GM12878 (cell line): Measurements from ENCODE around the gene PAN3. TPM values are rescaled to one million over a fixed set of nuclear protein-coding genes. Genes with fewer than 3 reads are reported as not detected.

ENCODE experiments used
- BHLHE40 ChIP-seq, 2 experiments: fragments of 450-650 bp in 1 of 2; IDR thresholded peaks; 2 replicates each; pipeline ENCODE4 v1.6.1; 2011 to 2017; ENCODE audit warnings: low read depth in 2 of 2, borderline replicate concordance in 1 of 2, improper control_type of control experiment in 1 of 2, low read length in 1 of 2, mild to moderate bottlenecking in 1 of 2
- NFXL1 ChIP-seq: fragments of 450-650 bp; IDR thresholded peaks from 2 replicates; pipeline ENCODE4 v1.6.1; 2017; ENCODE audit warnings: antibody characterized with exemption, mild to moderate bottlenecking, borderline replicate concordance
- NRF1 ChIP-seq: conservative IDR thresholded peaks from 2 replicates; pipeline ENCODE4 v1.6.1; 2011; ENCODE audit warnings: mild to moderate bottlenecking, low read depth, low read length, improper control_type of control experiment
- RCOR1 ChIP-seq: conservative IDR thresholded peaks from 2 replicates; pipeline ENCODE4 v1.6.1; 2012; ENCODE audit warnings: low read depth, low read length, improper control_type of control experiment
- SMC3 ChIP-seq: IDR thresholded peaks from 2 replicates; pipeline ENCODE4 v1.6.1; 2011; ENCODE audit warnings: low read length, improper control_type of control experiment, borderline replicate concordance
- ZSCAN29 ChIP-seq: fragments of 450-650 bp; IDR thresholded peaks from 2 replicates; pipeline ENCODE4 v1.6.1; 2017; ENCODE audit warnings: mild to moderate bottlenecking, moderate library complexity
- polyA plus RNA-seq, 11 experiments: library from polyadenylated mRNA; depleted of rRNA in 4 of 11; unstranded in 6 of 11; stranded (reverse) in 5 of 11; fragments of >200 nt; fragmentation: Nextera tagmentation in 4 of 11; fragmentation: Illumina TruSeq in 1 of 11; extraction: Ambion mirVana in 4 of 11; extraction: Trizol in 1 of 11; gene quantifications; 1 replicate in 1 of 11; 2 replicates in 10 of 11; pipeline versions ENCODE4 v1.2.1 to v1.2.3, GENCODE V29; 2011 to 2016; ENCODE audit warnings: inconsistent platforms in 2 of 11, missing spikeins in 2 of 11, low read depth in 1 of 11
- total RNA-seq, 4 experiments: library from RNA; depleted of rRNA in 3 of 4; stranded (reverse); fragments of >200 nt in 3 of 4; fragmentation: Illumina TruSeq in 1 of 4; extraction: Trizol in 1 of 4; gene quantifications; 2 replicates each; pipeline versions ENCODE4 v1.2.1 to v1.2.3, GENCODE V29; 2013 to 2021
- TF ChIP-seq, protein P1 (sequence below): fragments of 150-350 bp; IDR thresholded peaks from 2 replicates; pipeline ENCODE4 v1.6.1; 2016; ENCODE audit warnings: low read depth, low read length
- TF ChIP-seq, protein P2 (sequence below): fragments of 150-350 bp; IDR thresholded peaks from 2 replicates; pipeline ENCODE4 v1.6.1; 2014; ENCODE audit warnings: mild to moderate bottlenecking, low read depth, low read length
- TF ChIP-seq, protein P3 (sequence below): fragments of 450-650 bp; IDR thresholded peaks from 2 replicates; pipeline ENCODE4 v1.6.1; 2016; ENCODE audit warnings: mild to moderate bottlenecking

The PAN3 gene
- total and polyA plus RNA-seq, 10 of the 15 experiments (the other 5 are each of a cell fraction or from before 2014, with no cell fraction given): 13.0 to 33.3 (median 19.9) TPM

DNA sequence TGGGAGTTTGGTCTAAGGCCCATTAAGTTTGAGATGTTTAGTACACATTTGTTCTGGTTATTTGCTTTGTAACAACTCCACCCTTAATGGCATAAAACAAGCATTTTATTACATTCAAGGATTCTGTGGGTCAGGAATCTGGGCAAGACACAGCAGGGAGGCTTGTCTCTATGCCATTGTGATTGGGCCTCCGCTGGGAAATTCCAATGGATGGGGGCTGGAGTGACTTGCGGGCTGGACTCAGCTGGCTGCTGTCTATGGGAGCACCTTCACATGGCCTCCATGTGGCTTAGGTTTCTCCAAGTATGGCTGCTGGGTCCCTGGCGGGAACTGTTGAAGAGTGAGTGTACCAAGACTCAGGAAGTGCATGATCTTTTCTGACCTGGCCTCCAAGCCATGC lies 159.0 kb downstream of the PAN3 start (continued):
- TF ChIP-seq, protein P1, sequence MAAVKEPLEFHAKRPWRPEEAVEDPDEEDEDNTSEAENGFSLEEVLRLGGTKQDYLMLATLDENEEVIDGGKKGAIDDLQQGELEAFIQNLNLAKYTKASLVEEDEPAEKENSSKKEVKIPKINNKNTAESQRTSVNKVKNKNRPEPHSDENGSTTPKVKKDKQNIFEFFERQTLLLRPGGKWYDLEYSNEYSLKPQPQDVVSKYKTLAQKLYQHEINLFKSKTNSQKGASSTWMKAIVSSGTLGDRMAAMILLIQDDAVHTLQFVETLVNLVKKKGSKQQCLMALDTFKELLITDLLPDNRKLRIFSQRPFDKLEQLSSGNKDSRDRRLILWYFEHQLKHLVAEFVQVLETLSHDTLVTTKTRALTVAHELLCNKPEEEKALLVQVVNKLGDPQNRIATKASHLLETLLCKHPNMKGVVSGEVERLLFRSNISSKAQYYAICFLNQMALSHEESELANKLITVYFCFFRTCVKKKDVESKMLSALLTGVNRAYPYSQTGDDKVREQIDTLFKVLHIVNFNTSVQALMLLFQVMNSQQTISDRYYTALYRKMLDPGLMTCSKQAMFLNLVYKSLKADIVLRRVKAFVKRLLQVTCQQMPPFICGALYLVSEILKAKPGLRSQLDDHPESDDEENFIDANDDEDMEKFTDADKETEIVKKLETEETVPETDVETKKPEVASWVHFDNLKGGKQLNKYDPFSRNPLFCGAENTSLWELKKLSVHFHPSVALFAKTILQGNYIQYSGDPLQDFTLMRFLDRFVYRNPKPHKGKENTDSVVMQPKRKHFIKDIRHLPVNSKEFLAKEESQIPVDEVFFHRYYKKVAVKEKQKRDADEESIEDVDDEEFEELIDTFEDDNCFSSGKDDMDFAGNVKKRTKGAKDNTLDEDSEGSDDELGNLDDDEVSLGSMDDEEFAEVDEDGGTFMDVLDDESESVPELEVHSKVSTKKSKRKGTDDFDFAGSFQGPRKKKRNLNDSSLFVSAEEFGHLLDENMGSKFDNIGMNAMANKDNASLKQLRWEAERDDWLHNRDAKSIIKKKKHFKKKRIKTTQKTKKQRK: no peak
- no peak for TF ChIP-seq SMC3
- no peak for TF ChIP-seq RCOR1
- no peak for TF ChIP-seq BHLHE40 (IDR thresholded peaks at IDR 0.05; ENCODE audit: borderline replicate concordance in 1 of 2, low read depth in 2 of 2, low read length in 1 of 2)
- TF ChIP-seq ZSCAN29: no peak
- TF ChIP-seq NFXL1: no peak
- TF ChIP-seq, protein P2, sequence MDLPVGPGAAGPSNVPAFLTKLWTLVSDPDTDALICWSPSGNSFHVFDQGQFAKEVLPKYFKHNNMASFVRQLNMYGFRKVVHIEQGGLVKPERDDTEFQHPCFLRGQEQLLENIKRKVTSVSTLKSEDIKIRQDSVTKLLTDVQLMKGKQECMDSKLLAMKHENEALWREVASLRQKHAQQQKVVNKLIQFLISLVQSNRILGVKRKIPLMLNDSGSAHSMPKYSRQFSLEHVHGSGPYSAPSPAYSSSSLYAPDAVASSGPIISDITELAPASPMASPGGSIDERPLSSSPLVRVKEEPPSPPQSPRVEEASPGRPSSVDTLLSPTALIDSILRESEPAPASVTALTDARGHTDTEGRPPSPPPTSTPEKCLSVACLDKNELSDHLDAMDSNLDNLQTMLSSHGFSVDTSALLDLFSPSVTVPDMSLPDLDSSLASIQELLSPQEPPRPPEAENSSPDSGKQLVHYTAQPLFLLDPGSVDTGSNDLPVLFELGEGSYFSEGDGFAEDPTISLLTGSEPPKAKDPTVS: no peak
- TF ChIP-seq, protein P3, sequence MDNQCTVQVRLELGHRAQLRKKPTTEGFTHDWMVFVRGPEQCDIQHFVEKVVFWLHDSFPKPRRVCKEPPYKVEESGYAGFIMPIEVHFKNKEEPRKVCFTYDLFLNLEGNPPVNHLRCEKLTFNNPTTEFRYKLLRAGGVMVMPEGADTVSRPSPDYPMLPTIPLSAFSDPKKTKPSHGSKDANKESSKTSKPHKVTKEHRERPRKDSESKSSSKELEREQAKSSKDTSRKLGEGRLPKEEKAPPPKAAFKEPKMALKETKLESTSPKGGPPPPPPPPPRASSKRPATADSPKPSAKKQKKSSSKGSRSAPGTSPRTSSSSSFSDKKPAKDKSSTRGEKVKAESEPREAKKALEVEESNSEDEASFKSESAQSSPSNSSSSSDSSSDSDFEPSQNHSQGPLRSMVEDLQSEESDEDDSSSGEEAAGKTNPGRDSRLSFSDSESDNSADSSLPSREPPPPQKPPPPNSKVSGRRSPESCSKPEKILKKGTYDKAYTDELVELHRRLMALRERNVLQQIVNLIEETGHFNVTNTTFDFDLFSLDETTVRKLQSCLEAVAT: no peak
- no peak for TF ChIP-seq NRF1
